Measurements from ENCODE around the gene MSGN1. TPM values are rescaled to one million over a fixed set of nuclear protein-coding genes. Genes with fewer than 3 reads are reported as not detected.

MSGN1 gene
- total RNA-seq, 1 experiment from 2014 or later: not detected

GRCh38 chr2:17847236-17847635 lies 31.0 kb downstream of the MSGN1 start:
- Histone ChIP-seq H3K4me2 (no peak overlapping the region), H2AFZ (no peak overlapping the region), H3K79me2 (ENCODE audit: low read depth) (no peaks in the 10 kb centered on the region), H3K4me1 (replicated peaks; ENCODE audit: insufficient read depth) (no peaks in the 10 kb centered on the region), H4K20me1 (ENCODE audit: insufficient read depth) (no peaks in the 10 kb centered on the region), H3K9me2 (ENCODE audit: insufficient read depth) (no peaks in the 10 kb centered on the region), H3K4me3 (no peak overlapping the region), H3K27ac (no peak overlapping the region), H3K9me3 (ENCODE audit: insufficient read depth, low read depth) (no peaks in the 10 kb centered on the region; the same call in 1 of the 2 replicates), H3K36me3 (ENCODE audit: low read depth) (no peaks in the 10 kb centered on the region), H3F3A (ENCODE audit: insufficient read depth, low read depth) (no peaks in the 10 kb centered on the region), H3K27me3 (ENCODE audit: insufficient read depth, low read depth) (no peaks in the 10 kb centered on the region)
- DNase-seq: no peak
- intact Hi-C loops (cut with micrococcal nuclease; ENCODE audit: unreplicated experiment): no loop called here
- TF ChIP-seq CTCF (conservative IDR thresholded peaks at IDR 0.05) (no peak), EZH2 (IDR thresholded peaks at IDR 0.05; ENCODE audit: low read depth) (no peak)
- CTCF ChIA-PET: no interaction called here
- POLR2A ChIA-PET (ENCODE audit: unreplicated experiment): no interaction called here
- BruUV-seq (replicated peaks): no TSS peak

GRCh38 chr2:17849275-17849674 lies 33.0 kb downstream of the MSGN1 start:
- no peak for DNase-seq
- no peaks in the 10 kb centered on the region for H3K79me2 ChIP-seq (ENCODE audit: low read depth)
- no peaks in the 10 kb centered on the region for H4K20me1 ChIP-seq (ENCODE audit: insufficient read depth)
- no peaks in the 10 kb centered on the region for H3K36me3 ChIP-seq (ENCODE audit: low read depth)
- no peaks in the 10 kb centered on the region for H3F3A ChIP-seq (ENCODE audit: insufficient read depth, low read depth)
- POLR2A ChIA-PET (ENCODE audit: unreplicated experiment): no interaction called here
- CTCF ChIA-PET: no interaction called here
- no peak overlapping the region for H2AFZ ChIP-seq
- H3K9me3 ChIP-seq (ENCODE audit: insufficient read depth, low read depth): no peaks in the 10 kb centered on the region; the same call in 1 of the 2 replicates
- intact Hi-C loops (cut with micrococcal nuclease; ENCODE audit: unreplicated experiment): no loop called here
- BruUV-seq (replicated peaks): no TSS peak
- no peak overlapping the region for H3K27ac ChIP-seq
- no peaks in the 10 kb centered on the region for H3K4me1 ChIP-seq (replicated peaks; ENCODE audit: insufficient read depth)
- H3K4me2 ChIP-seq: no peak overlapping the region
- H3K4me3 ChIP-seq: no peak overlapping the region
- TF ChIP-seq EZH2 (IDR thresholded peaks at IDR 0.05; ENCODE audit: low read depth) (no peak), CTCF (conservative IDR thresholded peaks at IDR 0.05) (no peak)
- no peaks in the 10 kb centered on the region for H3K9me2 ChIP-seq (ENCODE audit: insufficient read depth)
- no peaks in the 10 kb centered on the region for H3K27me3 ChIP-seq (ENCODE audit: insufficient read depth, low read depth)

GRCh38 chr2:17850151-17850550 lies 33.9 kb downstream of the MSGN1 start:
- H3K4me1 ChIP-seq (replicated peaks; ENCODE audit: insufficient read depth): no peaks in the 10 kb centered on the region
- H4K20me1 ChIP-seq (ENCODE audit: insufficient read depth): no peaks in the 10 kb centered on the region
- no peaks in the 10 kb centered on the region for H3K79me2 ChIP-seq (ENCODE audit: low read depth)
- H3F3A ChIP-seq (ENCODE audit: insufficient read depth, low read depth): no peaks in the 10 kb centered on the region
- H3K9me2 ChIP-seq (ENCODE audit: insufficient read depth): no peaks in the 10 kb centered on the region
- no peak overlapping the region for H3K4me2 ChIP-seq
- intact Hi-C loops (cut with micrococcal nuclease; ENCODE audit: unreplicated experiment): loop anchor here (2.0 kb wide), 1 partner anchor 329 kb away; no protein-coding TSS in a partner anchor
- H3K27ac ChIP-seq: no peak overlapping the region
- POLR2A ChIA-PET (ENCODE audit: unreplicated experiment): no interaction called here
- no peak overlapping the region for H3K4me3 ChIP-seq
- TF ChIP-seq EZH2 (IDR thresholded peaks at IDR 0.05; ENCODE audit: low read depth) (no peak), CTCF (conservative IDR thresholded peaks at IDR 0.05) (no peak)
- no peaks in the 10 kb centered on the region; the same call in 1 of the 2 replicates for H3K9me3 ChIP-seq (ENCODE audit: insufficient read depth, low read depth)
- no TSS peak for BruUV-seq (replicated peaks)
- no peak overlapping the region for H2AFZ ChIP-seq
- no peaks in the 10 kb centered on the region for H3K36me3 ChIP-seq (ENCODE audit: low read depth)
- H3K27me3 ChIP-seq (ENCODE audit: insufficient read depth, low read depth): no peaks in the 10 kb centered on the region
- no peak for DNase-seq
- CTCF ChIA-PET: no interaction called here

Measured in PC-9 (cell line).